ENCODE measurements around the gene APOBR.

The APOBR gene

DNA sequence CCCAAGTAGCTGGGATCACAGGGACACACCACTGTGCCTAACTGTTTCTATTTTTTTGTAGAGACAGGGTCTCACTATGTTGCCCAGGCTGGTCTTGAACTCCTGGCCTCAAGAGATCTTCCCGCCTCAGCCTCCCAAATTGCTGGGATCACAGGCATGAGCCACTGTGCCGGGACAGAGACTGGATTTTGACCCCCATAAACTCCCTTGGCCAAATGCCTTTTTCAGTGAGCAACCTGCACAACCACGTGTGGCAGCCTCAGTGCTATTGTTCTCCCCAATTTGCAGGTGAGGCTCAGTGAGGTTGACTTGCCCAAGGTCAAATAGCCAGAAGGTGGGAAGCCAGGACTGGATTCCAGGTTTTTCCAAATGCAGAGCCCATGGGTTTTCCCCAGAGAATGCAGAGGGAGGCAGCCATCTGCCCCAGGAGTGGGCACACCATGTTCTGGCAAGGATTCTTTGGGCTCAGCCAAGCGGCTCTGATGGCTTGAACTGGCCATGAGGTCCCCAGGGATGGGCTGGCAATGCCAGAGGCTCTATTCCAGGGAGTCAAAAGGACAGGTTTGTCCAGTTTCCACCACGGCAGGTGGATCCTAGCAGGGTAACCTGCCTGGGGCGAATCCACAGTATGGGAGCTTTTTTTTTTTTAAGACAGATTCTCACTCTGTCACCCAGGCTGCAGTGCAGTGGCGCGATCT lies 10.4 kb downstream of the APOBR start:
- no peak overlapping the region for H3K4me3 ChIP-seq (ENCODE audit: control insufficient read depth, low read depth, low read length)
- TF ChIP-seq, protein P1, sequence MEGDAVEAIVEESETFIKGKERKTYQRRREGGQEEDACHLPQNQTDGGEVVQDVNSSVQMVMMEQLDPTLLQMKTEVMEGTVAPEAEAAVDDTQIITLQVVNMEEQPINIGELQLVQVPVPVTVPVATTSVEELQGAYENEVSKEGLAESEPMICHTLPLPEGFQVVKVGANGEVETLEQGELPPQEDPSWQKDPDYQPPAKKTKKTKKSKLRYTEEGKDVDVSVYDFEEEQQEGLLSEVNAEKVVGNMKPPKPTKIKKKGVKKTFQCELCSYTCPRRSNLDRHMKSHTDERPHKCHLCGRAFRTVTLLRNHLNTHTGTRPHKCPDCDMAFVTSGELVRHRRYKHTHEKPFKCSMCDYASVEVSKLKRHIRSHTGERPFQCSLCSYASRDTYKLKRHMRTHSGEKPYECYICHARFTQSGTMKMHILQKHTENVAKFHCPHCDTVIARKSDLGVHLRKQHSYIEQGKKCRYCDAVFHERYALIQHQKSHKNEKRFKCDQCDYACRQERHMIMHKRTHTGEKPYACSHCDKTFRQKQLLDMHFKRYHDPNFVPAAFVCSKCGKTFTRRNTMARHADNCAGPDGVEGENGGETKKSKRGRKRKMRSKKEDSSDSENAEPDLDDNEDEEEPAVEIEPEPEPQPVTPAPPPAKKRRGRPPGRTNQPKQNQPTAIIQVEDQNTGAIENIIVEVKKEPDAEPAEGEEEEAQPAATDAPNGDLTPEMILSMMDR (IDR thresholded peaks at IDR 0.05; ENCODE audit: control insufficient read depth, insufficient read depth, low read depth, low read length, missing control alignments), result no peak
- DNase-seq (ENCODE audit: low read depth), result no peak

DNA sequence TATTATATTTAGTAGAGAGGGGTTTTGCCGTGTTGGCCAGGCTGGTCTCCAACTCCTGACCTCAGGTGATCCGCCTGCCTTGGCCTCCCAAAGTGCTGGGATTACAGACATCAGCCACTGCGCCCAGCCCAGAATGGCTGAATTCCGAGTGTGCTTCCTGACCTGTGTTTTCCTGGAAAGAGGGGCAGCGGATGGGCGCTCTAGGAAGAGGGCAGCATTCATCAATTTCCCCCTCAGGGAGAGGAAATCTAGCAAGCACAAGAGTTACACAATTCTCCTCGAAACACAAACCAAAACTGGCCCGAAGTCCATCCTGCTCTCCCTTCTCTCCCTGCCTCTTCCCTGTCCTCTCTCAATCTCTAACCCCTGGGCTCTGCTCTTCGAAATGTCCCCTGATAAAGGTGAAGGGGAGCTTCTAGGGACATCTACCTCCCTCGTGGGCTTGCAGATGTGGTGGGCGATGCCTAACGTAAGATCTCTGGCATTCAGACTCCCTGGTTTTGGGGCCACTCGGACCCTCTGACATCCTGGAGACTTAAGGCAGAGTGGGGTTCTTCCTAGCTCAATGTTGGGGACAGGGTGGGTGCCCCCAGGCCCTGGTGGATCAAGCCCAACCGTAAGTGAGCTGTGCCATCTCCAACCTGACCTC lies 11.2 kb downstream of the APOBR start:
- no peak for DNase-seq (ENCODE audit: low read depth)
- TF ChIP-seq, protein P1 (IDR thresholded peaks at IDR 0.05; ENCODE audit: control insufficient read depth, insufficient read depth, low read depth, low read length, missing control alignments), result no peak
- no peak overlapping the region for H3K4me3 ChIP-seq (ENCODE audit: control insufficient read depth, low read depth, low read length)

DNA sequence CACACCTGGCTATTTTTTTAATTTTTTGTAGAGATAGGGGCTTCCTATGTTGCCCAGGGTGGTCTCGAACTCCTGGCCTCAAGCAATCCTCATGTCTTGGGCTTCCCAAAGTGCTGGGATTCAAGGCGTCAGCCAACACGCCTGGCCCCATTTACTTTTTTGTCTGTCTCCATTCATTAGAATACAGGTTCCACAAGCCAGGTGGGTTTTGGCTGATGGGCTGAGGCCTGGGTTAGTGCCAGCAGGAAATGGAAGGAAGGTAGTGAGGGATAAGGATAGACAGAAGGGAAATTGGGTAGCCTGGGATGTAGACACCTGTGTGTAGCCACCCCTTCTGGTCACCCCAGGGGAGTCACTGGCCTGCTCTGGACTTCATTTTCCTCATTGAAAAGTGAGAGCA lies 16.6 kb downstream of the APOBR start:
- no peak overlapping the region for H3K4me3 ChIP-seq (ENCODE audit: control insufficient read depth, low read depth, low read length)
- TF ChIP-seq, protein P1 (IDR thresholded peaks at IDR 0.05; ENCODE audit: control insufficient read depth, insufficient read depth, low read depth, low read length, missing control alignments), result no peak
- DNase-seq (ENCODE audit: low read depth), result no peak

DNA sequence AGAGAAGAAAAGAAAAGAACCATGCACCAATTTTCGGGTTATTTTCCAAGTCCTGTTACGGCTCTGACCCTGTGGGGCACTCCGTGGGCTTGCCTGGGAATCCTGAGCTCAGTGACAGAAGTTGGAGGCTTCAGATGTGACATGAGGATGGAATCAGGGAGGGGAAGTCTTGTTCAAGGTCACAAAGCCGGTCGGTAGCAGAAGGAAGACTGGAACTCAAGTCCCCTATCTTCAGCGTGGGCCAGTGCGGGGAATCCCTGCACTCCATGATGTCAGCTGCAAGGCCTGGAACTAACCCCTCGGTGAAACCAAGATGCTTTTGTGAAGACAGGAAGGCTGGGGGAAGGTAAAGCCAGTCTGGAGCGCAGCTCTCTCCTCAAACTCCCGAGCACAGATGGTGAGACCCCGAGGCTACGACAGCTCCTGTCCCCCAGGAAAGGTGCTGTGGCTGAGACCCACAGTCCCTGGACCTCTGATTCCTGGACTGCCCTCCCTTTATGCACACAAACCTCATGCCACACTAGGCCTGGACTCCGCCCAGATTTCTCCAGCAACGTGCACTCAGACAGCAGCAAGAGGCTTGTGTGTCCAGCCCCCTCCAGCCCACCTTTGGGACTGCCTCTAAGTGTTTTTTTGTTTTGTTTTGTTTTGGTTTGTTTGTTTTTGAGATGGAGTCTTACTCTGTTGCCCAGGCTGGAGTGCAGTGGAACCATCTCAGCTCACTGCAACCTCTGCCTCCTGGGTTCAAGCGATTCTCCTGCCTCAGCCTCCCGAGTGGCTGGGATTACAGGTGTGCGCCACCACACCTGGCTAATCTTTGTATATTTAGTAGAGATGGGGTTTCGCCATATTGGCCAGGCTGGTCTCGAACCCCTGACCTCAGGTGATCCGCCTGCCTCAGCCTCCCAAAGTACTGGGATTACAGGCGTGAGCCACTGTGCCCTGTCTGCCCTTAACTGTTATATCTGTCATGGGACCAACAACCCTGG lies 17.7 kb downstream of the APOBR start:
- TF ChIP-seq, protein P1 (IDR thresholded peaks at IDR 0.05; ENCODE audit: control insufficient read depth, insufficient read depth, low read depth, low read length, missing control alignments), result no peak
- no peak for DNase-seq (ENCODE audit: low read depth)
- H3K4me3 ChIP-seq (ENCODE audit: control insufficient read depth, low read depth, low read length), result no peak overlapping the region

DNA sequence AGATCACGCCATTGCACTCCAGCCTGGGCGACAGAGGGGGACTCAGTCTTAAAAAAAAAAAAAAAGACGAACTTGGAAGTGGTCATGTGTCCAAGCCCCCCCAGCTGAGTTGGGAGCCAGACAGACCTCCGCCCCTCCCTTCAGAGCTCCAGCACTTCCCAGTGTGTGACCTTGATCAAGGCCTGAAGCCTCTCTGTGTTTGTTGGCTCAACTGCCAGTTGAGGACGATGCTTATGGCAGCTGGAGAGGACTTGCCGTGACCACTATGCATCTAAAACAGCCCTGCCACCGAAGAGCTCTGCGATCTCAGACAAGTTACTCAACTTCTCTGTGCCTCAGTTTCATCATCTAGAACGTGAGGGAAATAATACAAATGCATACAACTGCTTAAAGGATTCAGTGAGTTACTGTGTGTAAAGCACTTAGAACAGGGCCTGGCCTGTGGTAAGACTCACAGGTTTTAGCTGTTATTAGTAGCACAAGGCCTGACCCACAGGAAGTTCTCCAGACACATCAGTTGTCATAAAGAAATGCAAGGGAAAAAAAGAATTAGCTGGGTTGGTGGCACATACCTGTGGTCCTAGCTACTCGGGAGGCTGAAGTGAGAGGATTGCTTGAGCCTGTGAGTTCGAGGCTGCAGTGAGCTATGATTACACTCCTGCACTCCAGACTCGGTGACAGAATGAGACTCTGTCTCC lies 19.2 kb downstream of the APOBR start:
- TF ChIP-seq, protein P1 (IDR thresholded peaks at IDR 0.05; ENCODE audit: control insufficient read depth, insufficient read depth, low read depth, low read length, missing control alignments), result no peak
- DNase-seq (ENCODE audit: low read depth), result no peak
- H3K4me3 ChIP-seq (ENCODE audit: control insufficient read depth, low read depth, low read length), result no peak overlapping the region

DNA sequence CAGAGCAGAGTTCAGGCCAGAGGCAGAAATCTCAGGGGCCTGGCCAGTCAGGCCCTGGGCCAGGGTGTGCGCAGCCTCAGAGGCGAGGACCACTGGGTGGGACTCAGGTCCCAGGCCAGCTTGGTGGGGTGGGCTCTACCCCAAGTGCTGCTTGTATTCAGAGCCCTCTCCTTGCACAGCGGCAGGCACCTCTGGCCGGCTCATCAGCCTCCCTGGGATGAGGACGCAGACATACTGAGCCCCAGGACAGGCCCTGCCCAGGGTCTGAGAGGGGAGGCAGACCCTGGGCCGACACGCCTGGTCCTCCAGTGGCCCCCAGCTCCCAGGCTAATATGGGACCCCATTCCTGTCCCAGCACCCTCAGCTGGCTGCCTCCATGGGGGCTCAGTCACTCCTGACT lies 19.8 kb downstream of the APOBR start:
- TF ChIP-seq, protein P1 (IDR thresholded peaks at IDR 0.05; ENCODE audit: control insufficient read depth, insufficient read depth, low read depth, low read length, missing control alignments), result no peak
- no peak for DNase-seq (ENCODE audit: low read depth)
- H3K4me3 ChIP-seq (ENCODE audit: control insufficient read depth, low read depth, low read length), result no peak overlapping the region
